Dermis microvascular lymphatic vessel endothelial cell (primary cell): Measurements from ENCODE around the gene HOPX. TPM values are rescaled to one million over a fixed set of nuclear protein-coding genes. Genes with fewer than 3 reads are reported as not detected.
"Not testable (repeated sequence)": the region's sequence is repeated elsewhere in the genome, so short reads cannot be mapped to it uniquely, and the experiment has no call there.

Source experiments
- DNase-seq, 2 donors: peaks; one replicate each; pipeline versions ENCODE4 v3.0.0 to v3.0.0-alpha.2; 2010; ENCODE audit warnings: low read depth in 2 of 2
- total RNA-seq: library from RNA; depleted of rRNA; stranded (reverse); fragments of >200 nt; gene quantifications from 2 replicates; pipeline ENCODE4 v1.2.1, GENCODE V29; 2014

HOPX gene
- total RNA-seq, 1 donor from 2014 or later, result 7.6 TPM

- DNase-seq, result no peak
Observed at GRCh38 chr4:56627985-56628384, 53.1 kb downstream of the HOPX start.

- no peak for DNase-seq
Observed at GRCh38 chr4:56627375-56627774, 53.7 kb downstream of the HOPX start.

- DNase-seq, result peak in 1 of 2 donors; percentile 41
Observed at GRCh38 chr4:56626963-56627362, 54.1 kb downstream of the HOPX start.

- DNase-seq, result no peak
Observed at GRCh38 chr4:56626420-56626819, 54.7 kb downstream of the HOPX start.

GRCh38 chr4:56622176-56622575 lies 58.9 kb downstream of the HOPX start:
- DNase-seq, result no peak

- no peak for DNase-seq
Observed at GRCh38 chr4:56619816-56620215, 61.3 kb downstream of the HOPX start.

- DNase-seq, result peak in 1 of 2 donors; percentile 19
Observed at GRCh38 chr4:56619160-56619559, 61.9 kb downstream of the HOPX start.

GRCh38 chr4:56618734-56619133 lies 62.4 kb downstream of the HOPX start:
- no peak for DNase-seq

- DNase-seq, result peak in 1 of 2 donors; percentile 22
Observed at GRCh38 chr4:56613101-56613862, 67.8 kb downstream of the HOPX start.

- DNase-seq, result no peak
Observed at GRCh38 chr4:56612282-56612681, 68.8 kb downstream of the HOPX start.

- no peak for DNase-seq
Observed at GRCh38 chr4:56611501-56611900, 69.6 kb downstream of the HOPX start.

GRCh38 chr4:56610170-56610569 lies 70.9 kb downstream of the HOPX start:
- DNase-seq, result not testable (repeated sequence)

GRCh38 chr4:56607926-56608325 lies 73.2 kb downstream of the HOPX start:
- DNase-seq, result no peak

GRCh38 chr4:56606385-56606784 lies 74.7 kb downstream of the HOPX start:
- no peak for DNase-seq

GRCh38 chr4:56605464-56605863 lies 75.6 kb downstream of the HOPX start:
- DNase-seq, result not testable (repeated sequence)

- no peak for DNase-seq
Observed at GRCh38 chr4:56603297-56603696, 77.8 kb downstream of the HOPX start.

Other genes starting within 250 kb of the HOPX start
- 9.9 and 12.2 TPM in 2 replicates for gene PPAT, start 245.7 kb downstream of the HOPX start, total RNA-seq
- gene PAICS, start 245.0 kb downstream of the HOPX start, total RNA-seq, result 22.5 and 27.1 TPM in 2 replicates
- gene SRP72, start 213.7 kb downstream of the HOPX start, total RNA-seq, result 60.2 and 66.9 TPM in 2 replicates
- gene ARL9, start 175.5 kb downstream of the HOPX start, total RNA-seq, result under 0.01 TPM in 1 of 2 replicates, not detected in the other
- gene SPINK2, start 140.4 kb upstream of the HOPX start, total RNA-seq, result not detected in 2 replicates
- gene REST, start 226.6 kb upstream of the HOPX start, total RNA-seq, result 27.2 and 29.5 TPM in 2 replicates